HG03175 (cell line): ENCODE measurements around the gene SLC26A3.
"Not testable (repeated sequence)": the region's sequence is repeated elsewhere in the genome, so short reads cannot be mapped to it uniquely, and the experiment has no call there.

ENCODE experiments used
- ATAC-seq: cut with Tn5 transposase; IDR thresholded peaks from one replicate; pipeline ENCODE4 v1.9.1; 2021; ENCODE audit warnings: mild to moderate bottlenecking, moderate library complexity; ENCODE audit not compliant: unreplicated experiment

Gene SLC26A3

DNA sequence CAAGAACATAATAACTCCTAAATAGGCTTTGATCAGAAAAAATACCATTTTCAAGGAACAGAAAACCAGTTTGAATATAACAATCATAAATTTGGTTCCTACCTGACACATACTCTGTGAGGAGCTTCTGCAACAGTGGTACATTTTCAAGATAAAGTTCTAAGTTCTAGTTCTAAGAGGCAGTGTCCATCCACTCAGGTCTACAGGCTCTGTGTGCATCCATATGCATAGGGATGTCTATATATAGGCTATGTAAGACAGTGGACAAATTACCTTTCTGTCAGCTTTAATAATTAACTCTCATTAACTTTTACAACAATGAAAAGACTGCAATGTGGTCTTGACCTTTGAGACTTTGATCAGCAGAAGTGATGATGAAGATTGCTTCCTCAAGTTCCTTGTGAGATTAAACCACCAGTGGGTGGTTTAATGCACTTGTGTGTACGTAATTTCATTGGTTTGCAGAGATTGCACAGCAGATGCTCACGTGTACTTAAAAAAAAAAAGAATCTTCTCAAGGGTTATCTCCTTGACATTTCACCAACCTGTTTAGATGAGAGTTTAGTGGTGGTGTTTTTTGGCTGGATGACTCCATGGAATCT is at the start of gene SLC26A3:
Gene SLC26A3, minus strand, starts transcription at position 215 of the 602 bp plus-strand sequence. CDS start 8,714 bp downstream, outside the sequence.
- ATAC-seq: no peak

- no peak for ATAC-seq
Measured at GRCh38 chr7:107850643-107851042, 47.6 kb upstream of the SLC26A3 start.

DNA sequence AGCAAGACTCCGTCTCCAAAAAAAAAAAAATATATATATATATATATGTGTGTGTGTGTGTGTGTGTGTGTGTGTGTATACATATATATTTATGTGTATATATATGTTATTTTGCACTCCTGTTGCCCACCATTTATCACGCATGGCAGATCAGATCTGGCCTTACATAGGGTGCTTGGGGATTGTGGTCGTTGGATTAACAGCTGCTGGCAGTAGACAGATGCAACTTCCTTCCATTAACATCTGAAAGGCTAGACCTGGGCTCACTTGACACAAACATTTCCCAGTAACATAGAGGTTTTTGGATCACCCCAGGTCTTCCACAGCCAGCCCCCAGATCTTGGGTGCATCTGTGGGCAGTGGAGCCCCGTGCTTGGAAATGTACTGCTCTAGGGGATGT is 47.2 kb upstream of the SLC26A3 start:
- ATAC-seq: no peak

- ATAC-seq: not testable (repeated sequence)
Measured at GRCh38 chr7:107848211-107848610, 45.2 kb upstream of the SLC26A3 start.

DNA sequence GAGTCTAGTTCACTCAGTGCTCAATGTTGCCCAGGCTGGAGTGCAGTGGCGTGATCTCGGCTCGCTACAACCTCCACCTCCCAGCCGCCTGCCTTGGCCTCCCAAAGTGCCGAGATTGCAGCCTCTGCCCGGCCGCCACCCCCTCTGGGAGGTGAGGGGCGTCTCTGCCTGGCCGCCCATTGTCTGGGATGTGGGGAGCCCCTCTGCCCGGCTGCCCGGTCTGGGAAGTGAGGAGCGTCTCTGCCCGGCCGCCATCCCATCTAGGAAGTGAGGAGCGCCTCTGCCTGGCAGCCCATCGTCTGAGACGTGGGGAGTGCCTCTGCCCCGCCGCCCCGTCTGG is 44.8 kb upstream of the SLC26A3 start:
- not testable (repeated sequence) for ATAC-seq

DNA sequence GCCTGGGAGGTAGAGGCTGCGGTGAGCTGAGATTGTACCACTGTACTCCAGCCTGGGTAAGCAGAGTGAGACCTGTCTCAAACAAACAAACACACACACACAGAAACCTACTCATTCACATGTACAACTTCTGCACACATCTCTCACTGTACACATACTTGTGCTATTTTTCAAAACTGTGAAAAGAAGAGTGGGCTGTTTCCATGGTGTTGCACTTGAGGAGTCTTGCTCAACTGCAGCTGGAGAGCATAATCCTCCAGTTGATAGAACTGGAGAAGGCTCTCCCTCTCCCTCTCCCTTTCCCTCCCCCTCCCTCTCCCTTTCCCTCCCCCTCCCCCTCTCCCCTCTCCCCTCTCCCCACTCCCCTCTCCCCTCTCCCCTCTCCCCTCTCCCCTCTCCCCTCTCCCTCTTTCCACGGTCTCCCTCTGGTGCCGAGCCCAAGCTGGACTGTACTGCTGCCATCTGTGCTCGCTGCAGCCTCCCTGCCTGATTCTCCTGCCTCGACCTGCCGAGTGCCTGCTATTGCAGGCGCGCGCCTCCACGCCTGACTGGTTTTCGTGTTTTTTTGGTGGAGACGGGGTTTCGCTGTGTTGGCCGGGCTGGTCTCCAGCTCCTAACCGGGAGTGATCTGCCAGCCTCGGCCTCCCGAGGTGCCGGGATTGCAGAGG is 44.3 kb upstream of the SLC26A3 start:
- no peak for ATAC-seq

- no peak for ATAC-seq
Measured at GRCh38 chr7:107846324-107846723, 43.3 kb upstream of the SLC26A3 start.

DNA sequence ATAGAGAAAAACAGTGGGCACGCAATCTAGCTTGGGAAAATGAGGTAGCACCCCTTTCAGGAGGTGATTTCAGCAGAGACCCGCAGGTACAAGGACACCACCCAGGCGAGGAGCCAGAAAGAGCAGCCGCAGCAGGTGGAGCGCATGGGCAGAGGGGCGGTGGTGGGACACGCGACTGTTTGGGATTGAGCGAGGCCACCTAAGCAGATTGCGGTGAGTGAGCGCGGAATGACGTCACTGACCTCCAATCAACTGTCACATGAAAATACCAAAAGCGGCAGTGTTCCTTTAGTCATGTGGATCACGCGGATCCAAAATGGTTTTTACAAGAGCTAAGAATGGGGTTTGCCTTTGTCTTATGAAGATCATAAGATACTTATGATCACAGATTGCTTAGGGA is 40.2 kb upstream of the SLC26A3 start:
- ATAC-seq: no peak

- no peak for ATAC-seq
Measured at GRCh38 chr7:107842213-107842612, 39.2 kb upstream of the SLC26A3 start.

DNA sequence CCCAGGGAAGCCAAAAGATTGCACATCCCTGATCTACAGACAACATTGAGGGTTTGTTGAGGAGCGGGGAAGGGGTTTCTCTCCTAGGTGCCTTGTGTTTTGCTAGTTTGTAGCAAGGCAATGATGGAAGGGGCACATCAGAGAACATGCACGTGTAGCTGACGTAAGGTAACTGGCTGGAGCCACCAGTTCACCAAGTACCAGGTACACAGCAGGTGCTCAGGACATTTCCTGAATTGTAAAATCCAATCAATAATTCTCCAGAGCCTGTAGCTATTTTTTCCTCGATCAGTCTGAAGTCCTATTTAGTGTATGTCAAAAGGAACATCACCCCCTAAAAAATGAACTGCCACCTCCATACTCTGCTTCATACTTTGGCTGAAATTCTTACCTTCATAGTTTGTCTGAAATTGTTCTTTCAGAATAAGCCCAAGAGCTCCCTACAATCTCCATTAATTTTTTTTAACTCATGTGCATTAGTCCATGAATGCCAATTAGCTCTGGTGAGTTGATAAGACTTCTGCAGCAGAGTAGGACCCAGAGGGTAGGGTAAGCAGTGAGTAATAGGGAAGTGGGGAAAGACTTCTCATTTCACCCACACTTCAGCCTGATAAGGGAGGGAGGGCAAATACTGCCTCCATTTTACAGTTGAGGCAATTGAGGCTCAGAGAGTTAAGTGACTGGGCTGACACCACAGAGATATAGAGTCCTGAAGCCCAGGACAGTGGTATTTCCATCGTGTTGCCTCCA is 36.0 kb upstream of the SLC26A3 start:
- ATAC-seq: no peak

DNA sequence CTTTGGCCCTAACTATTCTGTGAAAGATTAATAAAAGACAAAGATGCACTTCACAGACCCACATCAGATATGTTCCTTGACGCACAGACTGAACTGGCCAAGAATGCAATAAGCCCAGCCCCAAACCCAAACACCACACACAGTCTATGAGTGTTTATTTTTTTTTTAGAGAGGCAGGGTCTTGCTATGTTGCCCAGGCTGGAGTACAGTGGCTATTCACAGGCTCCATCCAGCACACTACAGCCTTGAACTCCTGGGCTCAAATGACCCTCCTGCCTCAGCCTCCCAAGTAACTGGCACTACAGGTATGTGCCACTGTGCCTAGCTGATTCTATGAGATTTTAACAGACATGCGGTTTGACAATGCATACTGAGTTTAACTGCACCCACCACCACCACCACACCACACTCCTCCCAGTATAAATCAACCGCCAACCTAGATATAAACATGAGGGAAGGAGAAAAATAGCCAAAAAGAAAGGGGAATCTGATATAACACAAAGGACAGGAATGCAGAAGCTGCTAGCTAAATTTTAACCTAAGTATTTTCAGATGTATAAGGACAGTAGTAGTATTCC is 35.1 kb upstream of the SLC26A3 start:
- ATAC-seq: no peak

GRCh38 chr7:107837145-107837512 is 34.1 kb upstream of the SLC26A3 start:
- no peak for ATAC-seq

DNA sequence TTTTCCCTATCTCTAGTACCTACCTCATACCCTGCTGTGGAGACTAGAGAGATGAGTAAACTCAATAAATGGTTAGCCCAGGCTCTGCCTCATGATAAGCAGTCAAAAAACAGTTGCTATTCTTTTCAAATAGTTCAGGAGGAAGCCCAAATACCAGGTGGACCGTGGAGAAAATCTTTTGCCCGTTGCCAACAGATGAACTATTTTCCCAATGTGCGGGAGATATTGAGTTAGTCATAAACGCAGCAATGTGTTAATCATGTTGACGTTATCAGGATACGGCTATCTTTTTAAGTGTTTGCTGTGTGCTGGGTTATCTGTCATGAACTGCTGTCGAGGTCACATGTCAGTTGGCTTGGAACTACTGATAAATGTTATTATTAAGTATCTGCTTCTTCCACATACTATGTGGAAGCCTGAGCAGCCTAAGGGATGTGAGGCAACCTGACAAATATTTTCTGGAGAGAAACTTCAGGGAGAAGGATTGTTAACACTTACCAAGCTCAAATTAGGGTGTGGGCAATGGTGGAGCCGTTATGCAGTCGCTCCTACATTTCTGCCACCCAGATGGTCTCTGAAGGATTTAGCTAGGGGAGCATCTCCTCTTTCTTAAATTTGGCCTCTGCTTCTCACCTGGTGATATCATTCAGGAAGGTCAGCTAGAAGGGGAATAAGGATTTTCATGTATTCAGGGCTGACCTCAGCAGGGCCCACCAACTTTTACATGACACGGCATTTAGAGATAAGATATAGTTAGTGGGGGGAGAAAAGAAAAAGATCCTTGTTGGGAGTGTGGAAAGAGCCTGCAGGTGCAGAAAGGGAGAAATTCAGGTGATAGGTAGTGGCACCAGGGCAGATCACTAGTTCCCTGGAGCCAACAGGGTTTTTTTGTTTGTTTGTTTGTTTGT is 33.5 kb upstream of the SLC26A3 start:
- no peak for ATAC-seq

DNA sequence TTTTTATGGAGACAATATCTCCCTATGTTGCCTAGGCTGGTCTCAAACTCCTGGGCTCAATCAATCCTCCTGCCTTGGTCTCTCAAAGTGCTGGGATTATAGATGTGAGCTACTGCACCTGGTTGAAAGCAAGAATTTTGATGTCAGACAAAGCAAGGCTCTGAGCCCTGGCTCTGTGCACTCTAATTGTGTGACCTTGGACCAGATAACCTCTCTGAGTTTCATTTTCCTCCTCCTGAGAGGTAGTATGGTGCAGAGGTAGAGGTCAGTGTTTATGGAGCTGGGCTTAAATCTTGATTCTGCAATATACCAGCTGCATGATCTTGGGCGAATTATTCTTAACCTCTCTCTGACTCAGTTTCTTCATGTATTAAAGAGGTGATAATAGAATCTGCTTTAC is 31.4 kb upstream of the SLC26A3 start:
- ATAC-seq: no peak

DNA sequence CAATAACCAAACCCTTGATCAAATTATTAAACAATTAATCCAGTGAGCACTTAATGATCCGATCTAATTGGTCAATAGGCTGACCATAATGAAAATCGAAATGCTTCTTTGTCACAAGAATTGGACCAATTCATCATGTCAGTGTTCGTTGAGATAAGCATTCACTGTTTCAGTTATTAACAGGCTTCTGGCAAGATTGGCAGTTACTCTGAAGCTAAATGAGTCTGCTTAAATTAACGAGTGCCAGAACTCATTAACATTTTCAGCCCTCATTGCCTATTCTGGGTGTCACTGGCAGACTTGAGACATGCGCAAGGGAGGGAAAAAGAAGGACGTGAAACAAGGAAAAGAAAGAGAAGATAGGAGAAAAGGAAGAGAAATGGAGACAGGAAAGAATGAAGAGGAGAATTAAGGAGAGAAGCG is 30.7 kb upstream of the SLC26A3 start:
- no peak for ATAC-seq

GRCh38 chr7:107830420-107830819 is 27.4 kb upstream of the SLC26A3 start:
- ATAC-seq: no peak

GRCh38 chr7:107828540-107828939 is 25.5 kb upstream of the SLC26A3 start:
- no peak for ATAC-seq

- no peak for ATAC-seq
Measured at GRCh38 chr7:107827501-107827900, 24.5 kb upstream of the SLC26A3 start.

GRCh38 chr7:107826451-107826850 is 23.4 kb upstream of the SLC26A3 start:
- no peak for ATAC-seq

GRCh38 chr7:107824858-107825257 is 21.8 kb upstream of the SLC26A3 start:
- no peak for ATAC-seq

GRCh38 chr7:107818622-107819021 is 15.6 kb upstream of the SLC26A3 start:
- no peak for ATAC-seq
